Lung (tissue), 12 donors: ENCODE measurements around the gene OLFML2A. TPM values are rescaled to one million over a fixed set of nuclear protein-coding genes. Genes with fewer than 3 reads are reported as not detected.

ENCODE experiments used
- ATAC-seq: fragments of 200-7000 bp; cut with Tn5 transposase; one replicate; pipeline ENCODE4 v1.9.1; 2020; ENCODE audit warnings: moderate number of reproducible peaks; ENCODE audit not compliant: insufficient read depth, low FRiP score
- DNase-seq, 3 donors: peaks; one replicate each; pipeline ENCODE4 v3.0.0-alpha.2; 2013 to 2017
- H3K27ac ChIP-seq, 2 donors: one replicate each; pipeline ENCODE4 v1.5.1; 2013; ENCODE audit warnings: mild to moderate bottlenecking in 2 of 2, moderate library complexity in 2 of 2, control low read depth in 1 of 2, inconsistent platforms in 1 of 2, low read depth in 1 of 2, low read length in 1 of 2
- H3K27me3 ChIP-seq, 3 donors: one replicate each; pipeline ENCODE4 v1.5.1; 2013; ENCODE audit warnings: low read length in 2 of 3; ENCODE audit not compliant: control insufficient read depth in 3 of 3, insufficient read depth in 3 of 3
- H3K36me3 ChIP-seq, 4 donors: one replicate each; pipeline ENCODE4 v1.5.1; 2013; ENCODE audit warnings: low read length in 4 of 4, mild to moderate bottlenecking in 1 of 4, moderate library complexity in 1 of 4; ENCODE audit not compliant: control insufficient read depth in 4 of 4, insufficient read depth in 4 of 4
- H3K4me1 ChIP-seq, 5 donors: one replicate each; pipeline ENCODE4 v1.5.1; 2013; ENCODE audit warnings: low read length in 5 of 5, mild to moderate bottlenecking in 2 of 5, moderate library complexity in 1 of 5; ENCODE audit not compliant: control insufficient read depth in 5 of 5, insufficient read depth in 5 of 5
- H3K4me3 ChIP-seq: one replicate; pipeline ENCODE4 v1.5.1; 2013; ENCODE audit warnings: mild to moderate bottlenecking, control low read depth, moderate library complexity
- H3K9ac ChIP-seq, 2 donors: one replicate each; pipeline ENCODE4 v1.5.1; 2013; ENCODE audit warnings: low read length in 2 of 2, control low read depth in 1 of 2; ENCODE audit not compliant: insufficient read depth in 1 of 2
- H3K9me3 ChIP-seq, 4 donors: one replicate each; pipeline ENCODE4 v1.5.1; 2013; ENCODE audit warnings: low read length in 3 of 4, mild to moderate bottlenecking in 1 of 4, moderate library complexity in 1 of 4; ENCODE audit not compliant: control insufficient read depth in 4 of 4, insufficient read depth in 3 of 4
- CTCF ChIP-seq: IDR thresholded peaks from 2 replicates; pipeline ENCODE4 v1.5.1; 2012; ENCODE audit warnings: mild to moderate bottlenecking; ENCODE audit errors: control extremely low read depth, extremely low read depth
- WGBS, 2 donors: extraction: QIAGEN DNeasy Blood & Tissue Kit; methylation state at CpG; one replicate each; pipeline ENCODE4 v1.1.7; 2013; 5-methylcytosine and 5-hydroxymethylcytosine counted together
- polyA plus RNA-seq, 2 donors: library from polyadenylated mRNA; stranded (reverse); fragments of 200-250 nt; gene quantifications; one replicate each; pipeline ENCODE4 v1.2.1, GENCODE V29; 2013
- total RNA-seq, 2 donors: library from RNA; depleted of rRNA in 1 of 2; stranded (reverse); fragments of >200 nt in 1 of 2; gene quantifications; one replicate each; pipeline ENCODE4 v1.2.1, GENCODE V29; 2014 to 2021
- donor health status: control.
- donor health status: control.
- donor health status: Bipolar disorder and iron deficiency.
- donor health status: healthy.
- donor health status: DM: yes; HTN: yes; CAD: no.

OLFML2A gene
- total and polyA plus RNA-seq, 4 donors: 2.0 to 56.7 (median 7.5) TPM

- ATAC-seq: peak; percentile 20
- Histone ChIP-seq H3K4me3 (no peak overlapping the region), H3K27ac (peak overlapping the region in 1 of 2 donors; percentile 29), H3K27me3 (peaks cover 0 to 3% (median 0%) of the 10 kb centered on the region in 3 donors), H3K36me3 (no peaks in the 10 kb centered on the region), H3K9me3 (no peaks in the 10 kb centered on the region), H3K9ac (no peak overlapping the region), H3K4me1 (peaks cover 0 to 46% (median 22%) of the 10 kb centered on the region in 5 donors)
- TF ChIP-seq CTCF: no peak
- DNase-seq: peak; percentile 83 to 92 (median 88)
- WGBS, 2 donors: 44 to 74% methylated on average over 6 of the region's 6 CpGs
These were observed 2.6 kb downstream of the OLFML2A start for GRCh38 chr9:124779368-124780059.

GRCh38 chr9:124780060-124780756 lies 3.3 kb downstream of the OLFML2A start:
- DNase-seq (no peak), ATAC-seq (no peak)
- H3K4me1 ChIP-seq: peaks cover 0 to 44% (median 21%) of the 10 kb centered on the region in 5 donors
- H3K4me3 ChIP-seq: no peak overlapping the region
- no peak for TF ChIP-seq CTCF
- H3K27me3 ChIP-seq: peaks cover 0 to 3% (median 0%) of the 10 kb centered on the region in 3 donors
- 73 to 80% methylated on average over 14 of the region's 14 CpGs for WGBS, 2 donors
- H3K36me3 ChIP-seq: no peaks in the 10 kb centered on the region
- H3K9ac ChIP-seq: no peak overlapping the region
- peak overlapping the region in 1 of 2 donors; percentile 29 for H3K27ac ChIP-seq
- no peaks in the 10 kb centered on the region for H3K9me3 ChIP-seq

- TF ChIP-seq CTCF: no peak
- H3K4me1 ChIP-seq: peaks cover 0 to 44% (median 21%) of the 10 kb centered on the region in 5 donors
- ATAC-seq: no peak
- 93 to 96% methylated on average over 4 of the region's 4 CpGs for WGBS, 2 donors
- H3K27me3 ChIP-seq: peaks cover 0 to 3% (median 0%) of the 10 kb centered on the region in 3 donors
- no peak for DNase-seq
- no peak overlapping the region for H3K4me3 ChIP-seq
- H3K27ac ChIP-seq: peak overlapping the region in 1 of 2 donors; percentile 26
- no peaks in the 10 kb centered on the region for H3K9me3 ChIP-seq
- no peak overlapping the region for H3K9ac ChIP-seq
- H3K36me3 ChIP-seq: no peaks in the 10 kb centered on the region
These were observed 3.8 kb downstream of the OLFML2A start for GRCh38 chr9:124780757-124781151.
